NCI-H1048 (cell line): ENCODE measurements around the gene MIA2.
"Not testable (repeated sequence)": the region's sequence is repeated elsewhere in the genome, so short reads cannot be mapped to it uniquely, and the experiment has no call there.

Experiments
- DNase-seq: peaks from one replicate; lab custom pipeline; 2025; lab: John Stamatoyannopoulos, UW

Gene MIA2

DNA sequence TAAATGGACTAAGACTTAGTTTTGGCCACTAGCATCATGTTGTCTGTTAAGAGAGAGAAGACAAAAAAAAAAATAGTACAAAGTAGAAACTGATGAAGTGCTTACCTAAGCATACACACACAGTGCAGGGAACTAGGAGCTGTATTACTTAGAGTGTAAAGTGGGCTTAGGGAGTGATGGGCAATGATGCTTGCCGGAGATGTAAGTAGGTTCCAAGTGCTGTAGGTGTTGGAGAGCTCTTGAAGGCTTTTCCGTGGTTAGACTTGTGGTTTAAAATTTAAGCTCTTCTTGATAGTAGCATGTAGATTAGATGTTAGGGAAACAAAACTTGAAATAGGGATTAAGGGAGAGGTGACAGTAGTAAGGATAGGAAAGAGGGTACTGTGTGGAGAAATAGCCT is 34.7 kb downstream of the MIA2 start:
- no peak for DNase-seq

DNA sequence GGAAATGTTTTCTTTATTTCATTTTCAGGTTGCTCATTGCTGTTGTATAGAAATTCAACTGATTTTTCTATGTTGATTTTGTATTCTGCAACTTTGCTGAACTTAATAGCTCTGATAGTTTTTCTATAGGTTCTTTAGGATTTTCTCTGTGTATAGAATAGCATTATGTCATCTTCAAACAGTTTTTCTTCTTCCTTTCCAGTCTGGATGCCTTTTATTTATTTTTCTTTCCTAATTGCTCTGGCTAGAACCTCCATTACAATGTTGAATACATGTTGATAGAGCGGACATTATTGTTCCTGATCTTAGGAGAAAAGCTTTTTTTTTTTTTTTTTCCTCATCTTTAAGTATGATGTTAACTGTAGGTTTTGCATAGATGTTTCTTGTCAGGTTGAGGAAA is 39.2 kb downstream of the MIA2 start:
- no peak for DNase-seq

- DNase-seq, result no peak
Observed at GRCh38 chr14:39275395-39275794, 41.7 kb downstream of the MIA2 start.

DNA sequence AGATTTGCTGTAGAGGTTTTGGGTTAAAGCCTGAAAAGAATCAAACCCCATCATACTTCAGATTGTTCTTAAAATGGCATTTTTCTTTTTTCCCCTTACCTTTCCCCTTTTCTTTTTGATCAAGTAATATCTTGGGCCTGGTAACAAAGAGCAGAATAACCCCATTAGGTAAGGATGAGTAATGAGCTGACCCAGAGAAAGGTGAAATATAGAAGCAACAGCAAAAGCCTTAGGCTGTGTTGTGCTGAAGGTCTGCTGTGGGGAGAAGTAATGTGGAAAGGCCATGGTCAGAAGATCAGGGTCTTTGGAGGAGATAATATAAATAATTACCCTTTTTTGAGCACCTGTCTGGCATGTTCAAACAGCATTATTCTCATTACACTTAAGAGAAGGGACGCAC is 42.3 kb downstream of the MIA2 start:
- no peak for DNase-seq

- DNase-seq, result no peak
Observed at GRCh38 chr14:39276579-39277114, 42.9 kb downstream of the MIA2 start.

DNA sequence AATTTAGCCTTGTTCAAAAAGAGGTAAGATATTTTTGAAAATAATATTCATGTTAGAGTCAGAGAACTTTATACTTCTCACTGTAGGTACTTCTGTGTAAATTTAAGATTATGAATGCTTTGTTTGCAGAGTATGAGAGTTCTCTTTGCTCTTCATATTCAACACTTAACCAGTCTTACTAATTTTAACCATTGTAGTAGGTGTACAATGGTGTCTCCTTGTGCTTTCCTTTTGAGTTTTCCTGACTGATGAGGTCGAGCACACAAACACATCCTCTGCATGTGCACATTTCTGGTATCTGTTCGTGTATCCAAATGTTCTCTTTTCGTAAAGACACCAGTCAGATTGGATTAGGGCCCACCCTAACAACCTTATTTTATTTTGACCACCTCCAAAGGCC is 45.8 kb downstream of the MIA2 start:
- no peak for DNase-seq

DNA sequence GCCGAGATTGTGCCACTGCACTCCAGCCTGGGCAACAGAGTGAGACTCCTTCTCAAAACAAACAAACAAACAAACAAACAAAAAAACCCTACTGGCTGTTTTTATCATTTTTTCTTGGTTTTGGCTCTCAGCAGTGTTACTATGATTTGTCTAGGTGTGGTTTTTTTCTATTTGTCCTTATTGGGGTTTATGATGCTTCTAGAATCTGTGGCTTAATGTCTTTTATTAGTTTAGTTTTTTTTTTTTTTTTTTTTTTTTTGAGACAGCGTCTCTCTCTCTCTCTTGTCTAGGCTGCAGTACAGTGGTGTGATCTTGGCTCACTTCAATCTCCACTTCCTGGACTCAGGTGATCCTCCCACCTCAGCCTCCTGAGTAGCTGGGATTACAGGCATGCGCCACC is 47.0 kb downstream of the MIA2 start:
- not testable (repeated sequence) for DNase-seq

- no peak for DNase-seq
Observed at GRCh38 chr14:39289523-39289922, 55.8 kb downstream of the MIA2 start.

DNA sequence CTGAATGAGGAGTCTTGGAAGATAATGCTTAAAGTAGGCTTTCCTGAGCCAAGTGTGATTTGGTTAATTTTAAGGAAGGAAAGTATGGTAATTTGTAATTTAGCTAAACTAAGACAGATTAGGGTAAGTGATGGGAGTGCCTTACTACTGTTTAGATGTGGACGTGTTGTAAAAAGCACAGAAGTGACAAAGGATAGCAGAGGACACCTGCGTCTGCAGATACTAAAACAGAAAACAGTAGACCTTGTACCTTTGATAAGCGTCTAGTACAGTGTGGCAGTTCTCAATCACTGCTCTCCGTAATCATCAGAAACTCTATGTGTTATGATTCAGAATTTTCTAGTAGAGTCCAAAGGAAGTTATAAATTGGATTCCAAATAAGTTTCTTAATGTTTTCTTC is 58.0 kb downstream of the MIA2 start:
- DNase-seq, result no peak

- no peak for DNase-seq
Observed at GRCh38 chr14:39293629-39294028, 59.9 kb downstream of the MIA2 start.

- DNase-seq, result not testable (repeated sequence)
Observed at GRCh38 chr14:39300389-39300788, 66.7 kb downstream of the MIA2 start.

- DNase-seq, result no peak
Observed at GRCh38 chr14:39302124-39302810, 68.6 kb downstream of the MIA2 start.

- DNase-seq, result no peak
Observed at GRCh38 chr14:39303115-39303514, 69.4 kb downstream of the MIA2 start.

DNA sequence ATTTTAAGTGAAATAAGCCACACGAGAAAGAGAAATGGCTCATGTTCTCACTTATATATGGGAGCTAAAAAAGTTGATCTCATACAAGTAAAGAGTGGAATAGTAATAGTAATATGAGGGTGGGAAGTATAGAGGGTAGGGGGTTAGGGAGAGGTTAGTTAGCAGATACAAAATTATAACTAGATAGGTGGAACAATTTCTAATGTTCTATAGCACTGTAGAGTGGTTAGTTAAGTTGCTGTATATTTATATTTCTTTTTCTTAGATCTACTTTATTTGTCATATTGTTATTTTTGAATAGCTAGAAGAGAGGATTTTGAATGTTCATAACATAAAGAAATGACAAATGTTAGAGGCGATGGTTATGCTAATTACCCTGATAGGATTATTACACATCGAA is 74.1 kb downstream of the MIA2 start:
- DNase-seq, result no peak

- DNase-seq, result no peak
Observed at GRCh38 chr14:39310051-39310450, 76.3 kb downstream of the MIA2 start.

GRCh38 chr14:39315859-39316444 is 82.2 kb downstream of the MIA2 start:
- DNase-seq, result no peak

DNA sequence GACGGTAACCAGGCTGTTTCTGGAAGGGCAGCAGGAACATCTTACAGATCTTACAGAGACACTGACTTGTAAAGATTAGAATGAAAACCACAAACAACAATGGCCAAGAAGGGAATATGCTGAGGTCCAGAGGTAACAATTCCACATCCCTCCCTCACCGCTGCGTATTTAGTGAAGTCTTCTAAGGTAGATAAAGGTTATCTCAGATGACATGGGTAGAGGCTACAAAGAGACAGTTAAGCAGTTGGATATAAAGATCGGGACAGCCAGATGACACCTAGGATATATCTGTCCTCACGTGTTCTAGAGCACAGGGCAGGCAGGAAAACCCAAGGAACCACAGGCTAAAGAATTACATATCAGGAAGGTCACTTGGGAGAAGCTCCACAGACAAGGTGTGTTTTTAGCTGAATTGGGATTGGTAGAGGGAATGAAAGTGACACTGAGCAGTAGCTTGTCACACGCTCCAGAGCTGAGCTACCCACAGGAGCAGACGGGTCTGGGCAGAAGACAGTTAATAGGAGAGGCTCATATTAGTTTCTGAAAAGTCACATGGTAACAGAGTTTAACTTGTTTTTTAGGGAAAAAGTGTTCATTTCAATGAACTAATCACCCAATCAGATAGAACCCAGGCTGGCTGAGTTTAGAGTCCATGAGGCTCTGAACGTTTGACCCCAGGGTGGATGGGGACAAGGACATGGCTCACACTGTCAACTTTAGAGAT is 83.3 kb downstream of the MIA2 start:
- no peak for DNase-seq

DNA sequence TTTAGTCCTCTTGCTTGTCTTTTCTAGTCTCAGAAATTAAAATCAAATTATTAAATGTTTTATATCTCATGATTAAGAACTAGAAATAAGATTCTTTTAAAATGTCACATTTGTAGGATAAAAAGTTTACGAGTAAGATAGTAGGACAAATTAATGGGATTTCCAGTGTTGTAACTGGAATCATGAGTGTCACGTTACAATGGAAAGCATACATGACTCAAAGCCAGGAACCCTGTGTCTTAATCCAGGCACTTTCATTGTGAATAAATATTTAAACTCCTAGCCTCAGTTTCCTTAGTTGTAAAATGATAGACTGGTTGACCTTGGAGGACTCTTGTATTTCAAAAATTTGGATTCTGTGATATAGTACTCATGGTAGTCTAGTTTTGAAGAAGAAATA is 84.9 kb downstream of the MIA2 start:
- no peak for DNase-seq

GRCh38 chr14:39319381-39319780 is 85.7 kb downstream of the MIA2 start:
- DNase-seq, result no peak

GRCh38 chr14:39320318-39320717 is 86.6 kb downstream of the MIA2 start:
- DNase-seq, result no peak

- no peak for DNase-seq
Observed at GRCh38 chr14:39322807-39323206, 89.1 kb downstream of the MIA2 start.

DNA sequence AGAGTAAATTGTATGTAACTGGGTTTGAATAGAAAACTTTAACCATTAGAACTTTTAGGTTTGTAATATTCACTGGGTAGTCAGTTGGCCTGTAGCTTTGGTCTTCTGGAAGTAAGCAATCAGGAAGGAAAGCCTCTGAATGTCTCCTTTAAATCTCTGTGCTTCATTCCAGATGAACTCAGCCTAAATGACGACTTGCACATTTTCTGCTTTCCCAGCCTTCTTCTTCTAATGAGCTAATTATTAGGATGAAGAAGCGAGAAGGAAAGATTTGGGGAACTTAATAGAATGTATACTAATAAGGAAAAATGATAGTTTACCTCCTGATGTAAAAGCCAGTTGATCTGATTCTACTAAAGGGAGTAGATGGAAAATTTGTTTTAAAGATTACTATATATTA is 90.4 kb downstream of the MIA2 start:
- DNase-seq, result no peak

GRCh38 chr14:39339003-39339402 is 105.3 kb downstream of the MIA2 start:
- no peak for DNase-seq
